B cell (primary cell): ENCODE measurements around the gene SNAP29. TPM values are rescaled to one million over a fixed set of nuclear protein-coding genes. Genes with fewer than 3 reads are reported as not detected.

Experiments
- ATAC-seq: fragments of 200-7000 bp; cut with Tn5 transposase; one replicate; pipeline ENCODE4 v1.10.0; 2021; ENCODE audit warnings: low read depth, mild to moderate bottlenecking, moderate number of reproducible peaks, moderate library complexity
- CTCF ChIA-PET: fragments of 350-600 bp; sonication (Branson Sonifier 250); formaldehyde crosslinking; loops from one replicate; lab custom pipeline; 2021; ENCODE audit warnings: antibody characterized with exemption, inconsistent platforms; lab: Charles Lee
- POLR2A ChIA-PET: fragments of 350-600 bp; sonication (Branson Sonifier 250); formaldehyde crosslinking; loops from one replicate; lab custom pipeline; 2021; ENCODE audit warnings: antibody characterized with exemption; lab: Charles Lee
- DNase-seq: peaks from one replicate; pipeline ENCODE4 v3.0.0; 2013
- H2AFZ ChIP-seq: 2 replicates; pipeline ENCODE4 v1.6.1; 2012; ENCODE audit warnings: mild to moderate bottlenecking, low read depth, low read length; ENCODE audit not compliant: insufficient read depth, poor library complexity, severe bottlenecking
- H3K27ac ChIP-seq, 2 donors: 1 replicate in 1 of 2; 2 replicates in 1 of 2; pipeline ENCODE4 v1.5.1; 2012 to 2013; ENCODE audit warnings: low read length in 2 of 2, mild to moderate bottlenecking in 2 of 2, moderate library complexity in 1 of 2
- H3K27me3 ChIP-seq, 4 experiments: fragments of 200-600 bp in 1 of 4; sonication (generic) in 1 of 4; replicated peaks in 1 of 4; 1 replicate in 2 of 4; 2 replicates in 2 of 4; pipeline versions ENCODE4 v1.6.1 to v1.7.0; 2013 to 2016; ENCODE audit warnings: low read length in 3 of 4, mild to moderate bottlenecking in 2 of 4, mixed read lengths in 1 of 4, moderate library complexity in 1 of 4; ENCODE audit not compliant: insufficient read depth in 4 of 4, control insufficient read depth in 3 of 4; ENCODE audit errors: control extremely low read depth in 1 of 4
- H3K36me3 ChIP-seq, 2 experiments: replicated peaks in 1 of 2; 1 replicate in 1 of 2; 2 replicates in 1 of 2; pipeline versions ENCODE4 v1.6.1 to v1.7.1; 2013; ENCODE audit warnings: low read length in 1 of 2; ENCODE audit not compliant: insufficient read depth in 2 of 2, control insufficient read depth in 1 of 2; ENCODE audit errors: control extremely low read depth in 1 of 2, extremely low read depth in 1 of 2
- H3K4me1 ChIP-seq, 2 donors: fragments of 200-600 bp in 1 of 2; sonication (generic) in 1 of 2; 1 replicate in 1 of 2; 2 replicates in 1 of 2; pipeline versions ENCODE4 v1.5.1 to v1.6.1; 2013 to 2017; ENCODE audit warnings: low read length in 2 of 2; ENCODE audit not compliant: control insufficient read depth in 2 of 2, insufficient read depth in 2 of 2
- H3K4me2 ChIP-seq: replicated peaks from 2 replicates; pipeline ENCODE3; 2012; ENCODE audit warnings: mild to moderate bottlenecking, low read depth, low read length; ENCODE audit not compliant: poor library complexity, severe bottlenecking
- H3K4me3 ChIP-seq, 5 experiments: fragments of 200-600 bp in 1 of 5; sonication (generic) in 1 of 5; 1 replicate in 3 of 5; 2 replicates in 2 of 5; pipeline versions ENCODE4 v1.5.1 to v1.7.0; 2011 to 2016; ENCODE audit warnings: low read length in 4 of 5, mild to moderate bottlenecking in 4 of 5, low read depth in 2 of 5, control low read depth in 1 of 5, moderate library complexity in 1 of 5; ENCODE audit not compliant: insufficient read depth in 1 of 5; ENCODE audit errors: control extremely low read depth in 1 of 5, extremely low read depth in 1 of 5
- H3K79me2 ChIP-seq: fragments of 200-600 bp; sonication (generic); one replicate; pipeline ENCODE4 v1.6.0; 2016; ENCODE audit warnings: low read length; ENCODE audit not compliant: control insufficient read depth, insufficient read depth
- H3K9ac ChIP-seq: fragments of 200-600 bp; sonication (generic); 2 replicates; pipeline ENCODE4 v1.6.1; 2017; ENCODE audit warnings: mild to moderate bottlenecking, low read length, moderate library complexity
- H3K9me3 ChIP-seq, 3 donors: one replicate each; pipeline versions ENCODE4 v1.6.1 to v1.7.1; 2013; ENCODE audit warnings: low read length in 2 of 3; ENCODE audit not compliant: control insufficient read depth in 2 of 3, insufficient read depth in 1 of 3; ENCODE audit errors: control extremely low read depth in 1 of 3
- H4K20me1 ChIP-seq: 2 replicates; pipeline ENCODE4 v1.6.0; 2012; ENCODE audit warnings: mild to moderate bottlenecking, low read length; ENCODE audit not compliant: insufficient read depth, control insufficient read depth, poor library complexity, severe bottlenecking
- H3K27ac Mint-ChIP-seq: one replicate; pipeline ENCODE4 v1.8.0; 2021; ENCODE audit warnings: mixed read lengths
- H3K27me3 Mint-ChIP-seq: one replicate; pipeline ENCODE4 v1.8.0; 2021; ENCODE audit warnings: mixed read lengths
- H3K4me1 Mint-ChIP-seq: one replicate; pipeline ENCODE4 v1.8.0; 2021; ENCODE audit warnings: mixed read lengths
- H3K4me3 Mint-ChIP-seq: one replicate; pipeline ENCODE4 v1.8.0; 2021; ENCODE audit warnings: mixed read lengths
- H3K9me3 Mint-ChIP-seq: one replicate; pipeline ENCODE4 v1.8.0; 2022; ENCODE audit warnings: mixed read lengths; ENCODE audit not compliant: insufficient read depth
- CTCF ChIP-seq: fragments of 200-600 bp; IDR thresholded peaks from one replicate; pipeline ENCODE4 v1.8.0; 2022; ENCODE audit warnings: antibody characterized with exemption, mild to moderate bottlenecking
- EZH2 ChIP-seq: IDR thresholded peaks from 2 replicates; pipeline ENCODE4 v1.6.1; 2012; ENCODE audit warnings: borderline replicate concordance, low read depth, mild to moderate bottlenecking, moderate library complexity, low read length; ENCODE audit not compliant: insufficient read depth, poor library complexity, severe bottlenecking
- WGBS: methylation state at CpG from one replicate; pipeline ENCODE4 v1.1.5; 2013; ENCODE audit warnings: missing lambda C conversion rate; ENCODE audit not compliant: insufficient coverage; 5-methylcytosine and 5-hydroxymethylcytosine counted together
- intact Hi-C: fragments of 100-400 bp; cut with micrococcal nuclease; formaldehyde crosslinking; loops from one replicate; pipeline ENCODE4 v1.10.0; 2022
- polyA plus RNA-seq: library from polyadenylated mRNA; depleted of rRNA; stranded (reverse); fragments of >200 nt; gene quantifications from 2 replicates; pipeline ENCODE4 v1.2.3, GENCODE V29; 2012
- total RNA-seq, 2 donors: library from RNA; stranded (reverse); fragments of 120-200 nt in 1 of 2; gene quantifications; 1 replicate in 1 of 2; 2 replicates in 1 of 2; pipeline versions ENCODE4 v1.2.3 to v1.2.4, GENCODE V29; 2013 to 2022

The SNAP29 gene
- total and polyA plus RNA-seq, 2 donors (not counting 1 experiment from before 2014, with no cell fraction given): 13.4 to 17.4 TPM

DNA sequence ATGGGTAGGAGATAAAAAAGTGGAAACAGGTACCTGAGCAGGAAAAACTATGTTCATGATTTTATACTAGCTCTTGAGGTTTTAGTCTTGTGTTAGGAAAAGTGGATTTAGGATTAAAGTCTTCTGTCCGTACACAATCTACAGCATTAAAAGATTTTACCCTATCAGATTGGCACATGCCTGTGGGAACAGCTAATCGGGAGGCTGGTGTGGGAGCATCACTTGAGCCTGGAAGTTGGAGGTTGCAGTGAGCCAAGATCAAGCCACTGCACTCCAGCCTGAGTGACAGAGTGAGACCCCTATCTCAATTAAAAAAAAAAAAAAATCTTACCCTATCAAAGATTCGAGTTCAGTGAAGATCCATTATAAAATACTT lies 46.2 kb downstream of the SNAP29 start:
- no peak overlapping the region for H3K4me3 ChIP-seq
- H3K9me3 ChIP-seq: no peaks in the 10 kb centered on the region
- no peak overlapping the region for H3K4me3 Mint-ChIP-seq
- intact Hi-C loops: no loop called here
- no peaks in the 10 kb centered on the region for H3K36me3 ChIP-seq
- no peaks in the 10 kb centered on the region for H3K4me1 Mint-ChIP-seq
- H3K27me3 Mint-ChIP-seq: peaks cover 6% of the 10 kb centered on the region
- TF ChIP-seq EZH2: no peak
- no peak for TF ChIP-seq CTCF
- H3K27ac ChIP-seq: no peak overlapping the region
- H3K79me2 ChIP-seq: no peaks in the 10 kb centered on the region
- H2AFZ ChIP-seq: no peak overlapping the region
- ATAC-seq (no peak), DNase-seq (no peak)
- H4K20me1 ChIP-seq: no peaks in the 10 kb centered on the region
- ChIA-PET POLR2A (no interaction called here), CTCF (interaction anchor here (0.7 kb wide), 1 partner anchor 97 kb away, joined by 3 read pairs; no protein-coding TSS in a partner anchor)
- no peaks in the 10 kb centered on the region for H3K27me3 ChIP-seq
- WGBS: no CpG with 5 or more reads among the region's 3 CpGs
- no peaks in the 10 kb centered on the region for H3K9me3 Mint-ChIP-seq
- no peak overlapping the region for H3K4me2 ChIP-seq
- H3K9ac ChIP-seq: no peak overlapping the region
- H3K4me1 ChIP-seq: no peaks in the 10 kb centered on the region
- H3K27ac Mint-ChIP-seq: no peak overlapping the region

DNA sequence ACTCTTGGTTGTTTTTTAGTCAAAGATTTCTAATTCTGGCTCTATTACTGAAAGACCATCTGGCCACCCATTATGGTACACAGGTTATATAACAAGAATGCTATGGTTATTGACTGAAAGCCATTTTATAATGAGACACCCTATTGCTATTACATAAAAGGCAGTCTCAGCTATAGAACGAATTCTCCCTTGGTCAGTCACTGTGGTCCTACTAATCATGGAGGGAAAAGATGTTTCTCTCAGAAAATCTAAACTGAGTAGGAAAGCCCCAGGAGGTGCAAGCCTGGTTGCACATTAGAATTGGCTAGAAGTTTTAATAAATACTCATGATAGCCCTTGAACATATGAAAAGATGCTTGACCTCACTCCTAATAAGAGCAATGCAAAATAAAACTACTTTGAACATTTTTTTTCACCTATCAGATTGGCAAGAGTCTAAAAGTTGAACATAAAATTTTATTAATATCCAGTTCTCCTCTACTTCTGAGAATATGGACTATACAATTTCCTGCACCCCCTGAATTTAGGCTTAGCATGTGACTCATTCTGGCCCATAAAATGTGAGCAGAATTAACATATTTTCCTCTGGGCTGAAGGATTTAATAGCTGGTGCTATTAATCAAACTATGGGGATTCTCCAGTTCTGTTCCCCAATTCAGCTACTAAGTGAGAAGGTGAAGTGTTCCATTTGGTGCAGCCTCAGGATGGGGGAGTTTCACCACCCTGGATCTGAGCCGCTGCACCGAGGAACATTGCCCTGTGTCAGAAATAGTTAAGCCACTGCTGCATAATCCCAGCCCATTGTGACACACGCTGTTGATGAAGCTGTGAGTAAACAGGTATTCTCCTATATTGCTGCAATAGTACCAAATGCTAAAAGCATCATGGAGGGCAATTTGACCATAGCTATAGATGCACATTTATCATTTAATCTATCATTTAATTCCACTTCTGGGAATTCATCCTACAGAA lies 46.9 kb downstream of the SNAP29 start:
- ChIA-PET POLR2A (no interaction called here), CTCF (no interaction called here)
- Mint-ChIP-seq H3K9me3 (no peaks in the 10 kb centered on the region), H3K4me1 (no peaks in the 10 kb centered on the region), H3K4me3 (no peak overlapping the region), H3K27ac (no peak overlapping the region), H3K27me3 (peaks cover 6% of the 10 kb centered on the region)
- Histone ChIP-seq H4K20me1 (no peaks in the 10 kb centered on the region), H2AFZ (no peak overlapping the region), H3K27ac (no peak overlapping the region), H3K9ac (no peak overlapping the region), H3K4me1 (no peaks in the 10 kb centered on the region), H3K4me2 (no peak overlapping the region), H3K27me3 (no peaks in the 10 kb centered on the region), H3K4me3 (no peak overlapping the region), H3K9me3 (no peaks in the 10 kb centered on the region), H3K36me3 (no peaks in the 10 kb centered on the region), H3K79me2 (no peaks in the 10 kb centered on the region)
- intact Hi-C loops: no loop called here
- DNase-seq: no peak
- ATAC-seq: no peak
- TF ChIP-seq CTCF (no peak), EZH2 (no peak)
- WGBS: 100% methylated on average over 1 of the region's 4 CpGs
